Lower leg skin (tissue), 3 donors: ENCODE results near the gene MAL.

Experiments used
- CTCF ChIP-seq, 3 donors: fragments of 450-650 bp; IDR thresholded peaks; one replicate each; pipeline ENCODE4 v1.5.1; 2016; ENCODE audit warnings: antibody characterized with exemption in 3 of 3, mild to moderate bottlenecking in 3 of 3, moderate library complexity in 2 of 3
- POLR2A ChIP-seq, 2 donors: fragments of 450-650 bp; IDR thresholded peaks; one replicate each; pipeline ENCODE4 v1.6.1; 2016 to 2017; ENCODE audit warnings: antibody characterized with exemption in 2 of 2, mild to moderate bottlenecking in 1 of 2, moderate library complexity in 1 of 2

- no peak for TF ChIP-seq CTCF (IDR thresholded peaks at IDR 0.05)
- no peak for TF ChIP-seq POLR2A (IDR thresholded peaks at IDR 0.05)
These were observed 5.9 kb upstream of the MAL start for GRCh38 chr2:95019572-95019971.
